Omental fat pad (tissue), 4 donors: ENCODE results near the gene NANOGP8. TPM values are rescaled to one million over a fixed set of nuclear protein-coding genes. Genes with fewer than 3 reads are reported as not detected.

ENCODE experiments used
- ATAC-seq: fragments of 150-250 bp; one replicate; pipeline ENCODE4 v1.9.1; 2016; ENCODE audit warnings: mild to moderate bottlenecking, moderate library complexity; ENCODE audit not compliant: low FRiP score
- DNase-seq: peaks from one replicate; pipeline ENCODE4 v3.0.0-alpha.2; 2019; ENCODE audit warnings: low spot score
- CTCF ChIP-seq, 3 donors: fragments of 450-650 bp; IDR thresholded peaks; one replicate each; pipeline ENCODE4 v1.5.1; 2016 to 2017; ENCODE audit warnings: antibody characterized with exemption in 3 of 3, mild to moderate bottlenecking in 3 of 3, moderate library complexity in 2 of 3
- total RNA-seq, 4 donors: library from RNA; depleted of rRNA; stranded (reverse); fragments of >200 nt; gene quantifications; one replicate each; pipeline ENCODE4 v1.1.0, GENCODE V29; 2016

NANOGP8 gene
- total RNA-seq, 4 donors from 2014 or later, result 0.65 to 1.3 (median 0.82) TPM; not detected in 1

- TF ChIP-seq CTCF (IDR thresholded peaks at IDR 0.05), result no peak
- DNase-seq (no peak), ATAC-seq (no peak)
Observed at GRCh38 chr15:35067496-35068347, 17.4 kb downstream of the NANOGP8 start.

- no peak for DNase-seq
- TF ChIP-seq CTCF (IDR thresholded peaks at IDR 0.05), result no peak
- ATAC-seq, result no peak
Observed at GRCh38 chr15:35066094-35066493, 19.0 kb downstream of the NANOGP8 start.

GRCh38 chr15:35064576-35065190 is 20.4 kb downstream of the NANOGP8 start:
- no peak for ATAC-seq
- DNase-seq, result no peak
- no peak for TF ChIP-seq CTCF (IDR thresholded peaks at IDR 0.05)

- TF ChIP-seq CTCF (IDR thresholded peaks at IDR 0.05), result no peak
- no peak for ATAC-seq
- DNase-seq, result no peak
Observed at GRCh38 chr15:35062738-35063099, 22.4 kb downstream of the NANOGP8 start.

GRCh38 chr15:35061825-35062737 is 23.0 kb downstream of the NANOGP8 start:
- no peak for TF ChIP-seq CTCF (IDR thresholded peaks at IDR 0.05)
- DNase-seq (no peak), ATAC-seq (no peak)

GRCh38 chr15:35061161-35061824 is 23.8 kb downstream of the NANOGP8 start:
- TF ChIP-seq CTCF (IDR thresholded peaks at IDR 0.05), result no peak
- no peak for DNase-seq
- ATAC-seq, result no peak
